A549 (cell line): ENCODE data around the gene CLEC16A. TPM values are rescaled to one million over a fixed set of nuclear protein-coding genes. Genes with fewer than 3 reads are reported as not detected.

ENCODE experiments used
- ATAC-seq, 2 experiments: fragments of 200-7000 bp in 1 of 2; fragments of >200 bp in 1 of 2; cut with Nextera tagmentation in 1 of 2; cut with Tn5 transposase in 1 of 2; 3 replicates each; pipeline versions ENCODE4 v1.8.0 to v1.9.1; 2018 to 2020; ENCODE audit warnings: mild to moderate bottlenecking in 1 of 2, moderate library complexity in 1 of 2
- CTCF ChIA-PET: fragments of 300-600 bp; sonication (Branson Sonifier 250); formaldehyde crosslinking; extraction: SDS; loops from one replicate; lab custom pipeline; 2021; ENCODE audit warnings: antibody characterized with exemption, inconsistent platforms; lab: Yijun Ruan, JAX
- POLR2A ChIA-PET: fragments of 350-600 bp; formaldehyde crosslinking; extraction: SDS; loops from one replicate; lab custom pipeline; 2021; ENCODE audit warnings: antibody characterized with exemption, inconsistent platforms; lab: Yijun Ruan, JAX
- DNase-seq, 2 experiments: peaks; one replicate each; pipeline versions ENCODE4 v3.0.0 to v3.0.0-alpha.2; 2011 to 2016; ENCODE audit warnings: low read depth in 1 of 2, low spot score in 1 of 2
- FAIRE-seq: peaks from 2 replicates; lab custom pipeline; 2011; peaks lifted over from hg19 to GRCh38; lab: Jason Lieb, UNC
- H3K27ac ChIP-seq, 2 experiments: fragments of >200 bp; sonication (Bioruptor Twin); formaldehyde crosslinking; 3 replicates each; pipeline ENCODE4 v1.5.1; 2016 to 2017
- H3K4me1 ChIP-seq: fragments of >200 bp; sonication (Bioruptor Twin); formaldehyde crosslinking; 3 replicates; pipeline ENCODE4 v1.6.1; 2016
- H3K4me2 ChIP-seq: fragments of >200 bp; sonication (Bioruptor Twin); formaldehyde crosslinking; 3 replicates; pipeline ENCODE4 v1.6.1; 2016
- H3K4me3 ChIP-seq: fragments of >200 bp; sonication (Bioruptor Twin); formaldehyde crosslinking; 3 replicates; pipeline ENCODE4 v1.5.1; 2016
- H3K9me3 ChIP-seq: fragments of >200 bp; sonication (Bioruptor Twin); formaldehyde crosslinking; 3 replicates; pipeline ENCODE4 v1.6.1; 2016
- BHLHE40 ChIP-seq: IDR thresholded peaks from 2 replicates; pipeline ENCODE4 v1.6.1; 2012; ENCODE audit warnings: low read depth, low read length, inconsistent platforms
- EP300 ChIP-seq, 2 experiments: fragments of >200 bp; sonication (Bioruptor Twin); formaldehyde crosslinking; IDR thresholded peaks; 2 replicates in 1 of 2; 3 replicates in 1 of 2; pipeline ENCODE4 v1.6.1; 2016 to 2017
- GATA3 ChIP-seq: IDR thresholded peaks from 2 replicates; pipeline ENCODE4 v1.6.1; 2012; ENCODE audit warnings: borderline replicate concordance
- HOXA7 ChIP-seq: fragments of 250-450 bp; sonication (Bioruptor Pico); IDR thresholded peaks from 2 replicates; pipeline ENCODE4 v1.5.0; 2020; ENCODE audit warnings: mild to moderate bottlenecking, moderate library complexity
- JUNB ChIP-seq: fragments of >200 bp; sonication (Bioruptor Twin); formaldehyde crosslinking; IDR thresholded peaks from 2 replicates; pipeline ENCODE4 v1.6.1; 2016
- KDM1A ChIP-seq: fragments of 200-600 bp; sonication (generic); IDR thresholded peaks from 2 replicates; pipeline ENCODE4 v1.6.1; 2016; ENCODE audit warnings: low read depth, mild to moderate bottlenecking
- MAZ ChIP-seq: fragments of 150-350 bp; IDR thresholded peaks from 2 replicates; pipeline ENCODE4 v1.6.1; 2014; ENCODE audit warnings: antibody characterized with exemption, low read depth, low read length, borderline replicate concordance
- MYC ChIP-seq: IDR thresholded peaks from 2 replicates; pipeline ENCODE4 v1.6.1; 2012; ENCODE audit warnings: mild to moderate bottlenecking, inconsistent platforms, low read length, improper control_type of control experiment, borderline replicate concordance
- RARB ChIP-seq: fragments of 250-450 bp; sonication (Bioruptor Pico); IDR thresholded peaks from 2 replicates; pipeline ENCODE4 v1.8.0; 2021; ENCODE audit warnings: mild to moderate bottlenecking, moderate library complexity
- RCOR1 ChIP-seq: fragments of 150-350 bp; IDR thresholded peaks from 2 replicates; pipeline ENCODE4 v1.6.1; 2014; ENCODE audit warnings: antibody characterized with exemption, low read length, low read depth
- SREBF2 ChIP-seq: fragments of 450-650 bp; IDR thresholded peaks from 2 replicates; pipeline ENCODE4 v1.6.1; 2014; ENCODE audit warnings: mild to moderate bottlenecking, moderate library complexity
- ZC3H11A ChIP-seq: fragments of 450-650 bp; IDR thresholded peaks from 2 replicates; pipeline ENCODE4 v1.6.1; 2014; ENCODE audit warnings: antibody characterized with exemption, mild to moderate bottlenecking
- ZNF302 ChIP-seq: fragments of 250-450 bp; sonication (Bioruptor Pico); IDR thresholded peaks from 2 replicates; pipeline ENCODE4 v1.9.0; 2021; ENCODE audit warnings: inconsistent platforms, mild to moderate bottlenecking, moderate library complexity
- WGBS: methylation state at CpG from one replicate; pipeline ENCODE4 v1.1.6; 2017; ENCODE audit errors: missing lambda C conversion rate; 5-methylcytosine and 5-hydroxymethylcytosine counted together
- polyA plus RNA-seq, 4 experiments: library from polyadenylated mRNA; depleted of rRNA in 3 of 4; stranded (reverse); fragments of >200 nt; fragmentation: RNase III in 1 of 4; extraction: RNeasy Plus Mini Kit Qiagen cat#74134 plus additional on column Dnase treatment in 1 of 4; gene quantifications; 2 replicates in 3 of 4; 3 replicates in 1 of 4; pipeline ENCODE4 v1.2.3, GENCODE V29; 2011 to 2017
- TF ChIP-seq, protein P1 (sequence below): fragments of 450-650 bp; IDR thresholded peaks from 2 replicates; pipeline ENCODE4 v1.6.1; 2014; ENCODE audit warnings: antibody characterized with exemption
- TF ChIP-seq, protein P2 (sequence below): fragments of 250-450 bp; sonication (Bioruptor Pico); IDR thresholded peaks from 2 replicates; pipeline ENCODE4 v1.5.0; 2020; ENCODE audit warnings: low read depth, mild to moderate bottlenecking, moderate library complexity
- TF ChIP-seq, protein P3 (sequence below): IDR thresholded peaks from 2 replicates; pipeline ENCODE4 v1.6.1; 2012
- TF ChIP-seq, protein P4 (sequence below): fragments of 150-350 bp; IDR thresholded peaks from 2 replicates; pipeline ENCODE4 v1.6.1; 2014; ENCODE audit warnings: low read depth, mild to moderate bottlenecking, low read length

The CLEC16A gene
- polyA plus RNA-seq, 2 of the 4 experiments (the other 2 are of a cell fraction) = 8.3 to 10.4 TPM

DNA sequence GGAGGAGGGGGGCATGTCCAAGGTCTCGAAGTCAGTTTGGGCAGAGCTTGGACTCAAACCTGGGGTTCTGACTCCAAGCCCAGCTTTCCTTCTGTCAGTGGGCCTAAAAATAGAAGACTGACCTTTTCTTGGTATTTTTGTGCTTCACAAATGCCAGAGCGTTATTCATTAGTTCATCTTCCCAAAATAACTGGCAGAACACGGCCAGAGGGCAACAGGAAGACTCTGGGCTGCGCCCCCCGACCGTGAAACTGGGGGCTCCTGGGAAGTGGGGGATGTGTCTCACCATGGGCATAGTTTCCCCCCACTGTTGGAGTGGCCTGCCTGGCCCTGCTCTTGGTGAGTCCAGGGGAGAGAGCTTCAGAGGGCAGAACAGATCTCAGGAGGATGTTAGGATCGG, 217.6 kb downstream of the CLEC16A start:
- Histone ChIP-seq H3K4me2 (no peak overlapping the region), H3K4me1 (no peaks in the 10 kb centered on the region), H3K9me3 (no peaks in the 10 kb centered on the region), H3K27ac (no peak overlapping the region), H3K4me3 (no peak overlapping the region)
- POLR2A ChIA-PET = no interaction called here
- CTCF ChIA-PET = no interaction called here
- no peak for FAIRE-seq
- TF ChIP-seq ZC3H11A (no peak), BHLHE40 (no peak), EP300 (IDR thresholded peaks at IDR 0.05) (no peak), GATA3 (no peak)
- TF ChIP-seq, protein P1, sequence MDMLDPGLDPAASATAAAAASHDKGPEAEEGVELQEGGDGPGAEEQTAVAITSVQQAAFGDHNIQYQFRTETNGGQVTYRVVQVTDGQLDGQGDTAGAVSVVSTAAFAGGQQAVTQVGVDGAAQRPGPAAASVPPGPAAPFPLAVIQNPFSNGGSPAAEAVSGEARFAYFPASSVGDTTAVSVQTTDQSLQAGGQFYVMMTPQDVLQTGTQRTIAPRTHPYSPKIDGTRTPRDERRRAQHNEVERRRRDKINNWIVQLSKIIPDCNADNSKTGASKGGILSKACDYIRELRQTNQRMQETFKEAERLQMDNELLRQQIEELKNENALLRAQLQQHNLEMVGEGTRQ = no peak
- TF ChIP-seq, protein P2, sequence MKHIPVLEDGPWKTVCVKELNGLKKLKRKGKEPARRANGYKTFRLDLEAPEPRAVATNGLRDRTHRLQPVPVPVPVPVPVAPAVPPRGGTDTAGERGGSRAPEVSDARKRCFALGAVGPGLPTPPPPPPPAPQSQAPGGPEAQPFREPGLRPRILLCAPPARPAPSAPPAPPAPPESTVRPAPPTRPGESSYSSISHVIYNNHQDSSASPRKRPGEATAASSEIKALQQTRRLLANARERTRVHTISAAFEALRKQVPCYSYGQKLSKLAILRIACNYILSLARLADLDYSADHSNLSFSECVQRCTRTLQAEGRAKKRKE (CRISPR knock-in tag) = no peak
- 56% methylated on average over 7 of the region's 7 CpGs for WGBS
- ATAC-seq = no peak
- no peak for DNase-seq

DNA sequence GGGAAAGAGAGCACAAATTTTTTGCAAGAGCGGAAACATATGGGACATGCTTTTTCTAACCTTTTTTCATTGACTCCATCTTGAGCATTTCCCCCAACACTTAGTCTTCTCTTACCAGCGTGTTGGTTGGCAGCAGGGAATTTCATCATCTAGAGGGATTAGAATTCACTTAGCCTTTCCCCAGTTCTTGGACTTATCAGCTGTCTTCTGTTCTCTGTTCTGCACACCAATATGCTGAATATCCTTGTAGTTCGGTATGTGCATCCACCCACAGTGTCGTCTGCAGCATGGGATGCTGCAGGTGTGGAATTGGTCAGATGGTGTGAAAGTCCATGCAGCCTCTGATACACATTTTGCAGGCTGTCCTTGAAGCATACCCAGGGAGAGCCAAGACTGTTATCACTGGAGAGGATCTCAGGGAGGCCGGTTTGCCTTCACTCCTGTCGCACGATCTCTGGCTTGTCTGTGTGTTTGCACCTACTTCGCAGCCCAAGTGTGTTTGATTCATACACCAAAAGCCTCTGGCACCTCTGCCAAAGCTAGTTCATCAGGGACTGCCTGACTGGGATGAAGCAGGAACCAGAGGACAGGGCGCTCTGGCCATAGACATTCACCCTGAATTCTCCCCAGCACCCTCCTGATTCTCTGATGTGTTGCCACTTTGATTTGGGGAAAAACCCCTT, 218.4 kb downstream of the CLEC16A start:
- ATAC-seq (no peak), FAIRE-seq (no peak), DNase-seq (no peak)
- Histone ChIP-seq H3K4me1 (no peaks in the 10 kb centered on the region), H3K4me3 (no peak overlapping the region), H3K4me2 (no peak overlapping the region), H3K27ac (no peak overlapping the region), H3K9me3 (no peaks in the 10 kb centered on the region)
- WGBS = 86% methylated on average over 9 of the region's 9 CpGs
- ChIA-PET POLR2A (no interaction called here), CTCF (interaction anchor here (0.7 kb wide), 1 partner anchor 94 kb away, joined by 3 read pairs; the partner anchor contains the start of gene SOCS1)
- TF ChIP-seq MAZ = no peak

DNA sequence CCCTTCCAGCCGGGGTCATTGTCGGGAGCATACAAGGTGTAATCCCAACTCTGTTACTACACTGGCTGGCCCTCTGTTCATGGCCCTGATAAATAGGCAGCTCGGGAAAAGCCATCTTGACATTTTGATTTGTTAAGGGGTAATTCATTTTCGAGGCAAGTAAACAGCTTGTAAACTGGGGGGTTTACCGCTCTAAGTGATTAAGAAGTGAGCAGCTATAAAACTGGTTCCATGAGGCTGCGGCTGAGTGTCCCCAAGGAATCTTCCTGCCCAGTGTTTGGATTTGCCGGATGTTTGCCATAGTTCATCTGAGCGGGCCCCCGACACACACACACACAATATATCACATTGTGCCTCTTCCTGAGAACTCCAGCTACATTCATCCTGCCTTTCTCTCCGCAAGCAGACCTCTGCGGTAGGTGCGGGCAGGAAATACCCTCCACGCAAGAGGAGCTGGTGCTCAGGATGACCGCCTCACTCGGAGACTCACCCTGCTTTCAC, 219.4 kb downstream of the CLEC16A start:
- FAIRE-seq (no peak), ATAC-seq (no peak), DNase-seq (no peak)
- no peak overlapping the region for H3K4me2 ChIP-seq
- no peak overlapping the region for H3K27ac ChIP-seq
- H3K4me3 ChIP-seq = no peak overlapping the region
- no peak for TF ChIP-seq KDM1A
- no peak for TF ChIP-seq ZNF302 (CRISPR knock-in tag)
- TF ChIP-seq RARB (CRISPR knock-in tag) = no peak
- TF ChIP-seq, protein P3, sequence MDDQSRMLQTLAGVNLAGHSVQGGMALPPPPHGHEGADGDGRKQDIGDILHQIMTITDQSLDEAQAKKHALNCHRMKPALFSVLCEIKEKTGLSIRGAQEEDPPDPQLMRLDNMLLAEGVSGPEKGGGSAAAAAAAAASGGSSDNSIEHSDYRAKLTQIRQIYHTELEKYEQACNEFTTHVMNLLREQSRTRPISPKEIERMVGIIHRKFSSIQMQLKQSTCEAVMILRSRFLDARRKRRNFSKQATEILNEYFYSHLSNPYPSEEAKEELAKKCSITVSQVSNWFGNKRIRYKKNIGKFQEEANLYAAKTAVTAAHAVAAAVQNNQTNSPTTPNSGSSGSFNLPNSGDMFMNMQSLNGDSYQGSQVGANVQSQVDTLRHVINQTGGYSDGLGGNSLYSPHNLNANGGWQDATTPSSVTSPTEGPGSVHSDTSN = no peak
- TF ChIP-seq JUNB = no peak
- TF ChIP-seq, protein P4, sequence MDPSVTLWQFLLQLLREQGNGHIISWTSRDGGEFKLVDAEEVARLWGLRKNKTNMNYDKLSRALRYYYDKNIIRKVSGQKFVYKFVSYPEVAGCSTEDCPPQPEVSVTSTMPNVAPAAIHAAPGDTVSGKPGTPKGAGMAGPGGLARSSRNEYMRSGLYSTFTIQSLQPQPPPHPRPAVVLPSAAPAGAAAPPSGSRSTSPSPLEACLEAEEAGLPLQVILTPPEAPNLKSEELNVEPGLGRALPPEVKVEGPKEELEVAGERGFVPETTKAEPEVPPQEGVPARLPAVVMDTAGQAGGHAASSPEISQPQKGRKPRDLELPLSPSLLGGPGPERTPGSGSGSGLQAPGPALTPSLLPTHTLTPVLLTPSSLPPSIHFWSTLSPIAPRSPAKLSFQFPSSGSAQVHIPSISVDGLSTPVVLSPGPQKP = no peak
- no peak for TF ChIP-seq ZC3H11A
- no peak for TF ChIP-seq MYC
- TF ChIP-seq SREBF2 = no peak
- no peak for TF ChIP-seq RCOR1
- TF ChIP-seq HOXA7 (CRISPR knock-in tag) = no peak
- 89% methylated on average over 15 of the region's 15 CpGs for WGBS
- ChIA-PET CTCF (interaction anchor here (0.6 to 0.9 kb wide), 2 partner anchors 55 to 201 kb away, joined by 3 read pairs; no protein-coding TSS in a partner anchor), POLR2A (no interaction called here)
- H3K4me1 ChIP-seq = no peaks in the 10 kb centered on the region
- no peaks in the 10 kb centered on the region for H3K9me3 ChIP-seq
